Endodermal cell (in vitro differentiated cells): ENCODE results near the gene SLC15A3. TPM values are rescaled to one million over a fixed set of nuclear protein-coding genes. Genes with fewer than 3 reads are reported as not detected.

ENCODE experiments used
- DNase-seq: peaks from one replicate; pipeline ENCODE4 v3.0.0-alpha.2; 2017
- H3K27ac ChIP-seq: 2 replicates; pipeline ENCODE4 v1.5.1; 2013; ENCODE audit warnings: mild to moderate bottlenecking, low read depth, low read length, moderate library complexity
- H3K27me3 ChIP-seq: 2 replicates; pipeline ENCODE4 v1.6.1; 2013; ENCODE audit warnings: mild to moderate bottlenecking, low read length, moderate library complexity; ENCODE audit not compliant: insufficient read depth, control insufficient read depth, poor library complexity, severe bottlenecking
- H3K36me3 ChIP-seq: 2 replicates; pipeline ENCODE4 v1.7.0; 2013; ENCODE audit warnings: mild to moderate bottlenecking, low read length, moderate library complexity; ENCODE audit not compliant: control insufficient read depth, insufficient read depth
- H3K4me1 ChIP-seq: one replicate; pipeline ENCODE4 v1.7.0; 2013; ENCODE audit warnings: low read length; ENCODE audit not compliant: control insufficient read depth, insufficient read depth
- H3K4me3 ChIP-seq: 2 replicates; pipeline ENCODE4 v1.5.1; 2013; ENCODE audit warnings: mild to moderate bottlenecking, low read length, moderate library complexity
- H3K9ac ChIP-seq: 2 replicates; pipeline ENCODE4 v1.6.1; 2013; ENCODE audit warnings: mild to moderate bottlenecking, low read length, moderate library complexity; ENCODE audit not compliant: poor library complexity, severe bottlenecking; ENCODE audit errors: extremely low read depth
- H3K9me3 ChIP-seq: 2 replicates; pipeline ENCODE4 v1.6.1; 2013; ENCODE audit warnings: mild to moderate bottlenecking, low read length, moderate library complexity; ENCODE audit not compliant: control insufficient read depth
- H3K27ac Mint-ChIP-seq: 2 replicates; pipeline ENCODE4 v1.8.0; 2020; ENCODE audit warnings: mixed read lengths
- H3K27me3 Mint-ChIP-seq: 2 replicates; pipeline ENCODE4 v1.8.0; 2021; ENCODE audit warnings: mild to moderate bottlenecking, mixed read lengths; ENCODE audit not compliant: insufficient read depth
- H3K36me3 Mint-ChIP-seq: 2 replicates; pipeline ENCODE4 v1.8.0; 2020; ENCODE audit warnings: low read depth, mixed read lengths
- H3K4me1 Mint-ChIP-seq: 2 replicates; pipeline ENCODE4 v1.8.0; 2020; ENCODE audit warnings: mixed read lengths
- H3K4me3 Mint-ChIP-seq: 2 replicates; pipeline ENCODE4 v1.8.0; 2020; ENCODE audit warnings: mild to moderate bottlenecking, moderate library complexity, mixed read lengths
- H3K9me3 Mint-ChIP-seq: 2 replicates; pipeline ENCODE4 v1.8.0; 2020; ENCODE audit warnings: mild to moderate bottlenecking, mixed read lengths
- WGBS, 2 experiments: methylation state at CpG; one replicate each; pipeline versions ENCODE4 v1.1.5 to v1.1.7; 2013; ENCODE audit warnings: missing lambda C conversion rate in 2 of 2, mixed read lengths in 1 of 2; ENCODE audit not compliant: insufficient coverage in 1 of 2, insufficient read length in 1 of 2; 5-methylcytosine and 5-hydroxymethylcytosine counted together
- total RNA-seq, 2 donors: library from RNA; stranded (reverse); fragmentation: NEBNext Ultra II Directional in 1 of 2; extraction: Animal tissue kit (Norgen Biotek cat#: 25700) in 1 of 2; gene quantifications; 2 replicates in 1 of 2; 3 replicates in 1 of 2; pipeline ENCODE4 v1.2.1, GENCODE V29; 2021
- TF ChIP-seq, protein P1 (sequence below): fragments of 200-600 bp; sonication (generic); conservative IDR thresholded peaks from 2 replicates; pipeline ENCODE4 v1.5.0; 2021; ENCODE audit warnings: antibody characterized with exemption, mild to moderate bottlenecking

The SLC15A3 gene
- total RNA-seq, 2 donors from 2014 or later: 1.4 to 1.6 TPM

DNA sequence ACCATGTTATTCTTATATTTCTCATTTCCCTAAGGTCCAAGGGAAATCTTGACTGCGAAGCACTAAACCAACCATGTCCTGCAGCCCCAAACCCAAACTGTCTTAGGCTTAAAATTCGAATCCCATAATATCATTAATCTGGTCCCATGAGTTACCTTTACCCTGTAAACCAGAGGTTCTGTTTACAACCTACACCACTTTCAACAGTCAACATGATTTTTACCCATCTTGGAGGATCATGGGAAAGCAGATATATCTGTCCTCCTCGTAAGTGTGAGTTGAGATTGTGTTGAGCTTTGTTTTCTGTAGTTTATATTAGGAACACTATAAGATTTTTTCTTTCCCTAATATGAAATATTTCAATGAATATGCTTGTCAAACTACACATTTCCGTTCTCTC, 52.0 kb downstream of the SLC15A3 start:
- H3K9me3 Mint-ChIP-seq: no peaks in the 10 kb centered on the region
- peaks cover 3% of the 10 kb centered on the region for H3K4me1 Mint-ChIP-seq
- no peak overlapping the region for H3K27ac Mint-ChIP-seq
- WGBS, 2 experiments: 75 to 76% methylated on average over 2 to 3 of the region's 4 CpGs
- DNase-seq: no peak
- no peaks in the 10 kb centered on the region for H3K27me3 ChIP-seq
- no peak overlapping the region for H3K4me3 Mint-ChIP-seq
- H3K9ac ChIP-seq: no peak overlapping the region
- peaks cover 64% of the 10 kb centered on the region for H3K36me3 Mint-ChIP-seq
- TF ChIP-seq, protein P1, sequence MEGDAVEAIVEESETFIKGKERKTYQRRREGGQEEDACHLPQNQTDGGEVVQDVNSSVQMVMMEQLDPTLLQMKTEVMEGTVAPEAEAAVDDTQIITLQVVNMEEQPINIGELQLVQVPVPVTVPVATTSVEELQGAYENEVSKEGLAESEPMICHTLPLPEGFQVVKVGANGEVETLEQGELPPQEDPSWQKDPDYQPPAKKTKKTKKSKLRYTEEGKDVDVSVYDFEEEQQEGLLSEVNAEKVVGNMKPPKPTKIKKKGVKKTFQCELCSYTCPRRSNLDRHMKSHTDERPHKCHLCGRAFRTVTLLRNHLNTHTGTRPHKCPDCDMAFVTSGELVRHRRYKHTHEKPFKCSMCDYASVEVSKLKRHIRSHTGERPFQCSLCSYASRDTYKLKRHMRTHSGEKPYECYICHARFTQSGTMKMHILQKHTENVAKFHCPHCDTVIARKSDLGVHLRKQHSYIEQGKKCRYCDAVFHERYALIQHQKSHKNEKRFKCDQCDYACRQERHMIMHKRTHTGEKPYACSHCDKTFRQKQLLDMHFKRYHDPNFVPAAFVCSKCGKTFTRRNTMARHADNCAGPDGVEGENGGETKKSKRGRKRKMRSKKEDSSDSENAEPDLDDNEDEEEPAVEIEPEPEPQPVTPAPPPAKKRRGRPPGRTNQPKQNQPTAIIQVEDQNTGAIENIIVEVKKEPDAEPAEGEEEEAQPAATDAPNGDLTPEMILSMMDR: no peak
- H3K4me3 ChIP-seq: no peak overlapping the region
- H3K4me1 ChIP-seq: no peaks in the 10 kb centered on the region
- no peaks in the 10 kb centered on the region for H3K9me3 ChIP-seq
- H3K27me3 Mint-ChIP-seq: no peaks in the 10 kb centered on the region
- peaks cover 84% of the 10 kb centered on the region for H3K36me3 ChIP-seq
- no peak overlapping the region for H3K27ac ChIP-seq

DNA sequence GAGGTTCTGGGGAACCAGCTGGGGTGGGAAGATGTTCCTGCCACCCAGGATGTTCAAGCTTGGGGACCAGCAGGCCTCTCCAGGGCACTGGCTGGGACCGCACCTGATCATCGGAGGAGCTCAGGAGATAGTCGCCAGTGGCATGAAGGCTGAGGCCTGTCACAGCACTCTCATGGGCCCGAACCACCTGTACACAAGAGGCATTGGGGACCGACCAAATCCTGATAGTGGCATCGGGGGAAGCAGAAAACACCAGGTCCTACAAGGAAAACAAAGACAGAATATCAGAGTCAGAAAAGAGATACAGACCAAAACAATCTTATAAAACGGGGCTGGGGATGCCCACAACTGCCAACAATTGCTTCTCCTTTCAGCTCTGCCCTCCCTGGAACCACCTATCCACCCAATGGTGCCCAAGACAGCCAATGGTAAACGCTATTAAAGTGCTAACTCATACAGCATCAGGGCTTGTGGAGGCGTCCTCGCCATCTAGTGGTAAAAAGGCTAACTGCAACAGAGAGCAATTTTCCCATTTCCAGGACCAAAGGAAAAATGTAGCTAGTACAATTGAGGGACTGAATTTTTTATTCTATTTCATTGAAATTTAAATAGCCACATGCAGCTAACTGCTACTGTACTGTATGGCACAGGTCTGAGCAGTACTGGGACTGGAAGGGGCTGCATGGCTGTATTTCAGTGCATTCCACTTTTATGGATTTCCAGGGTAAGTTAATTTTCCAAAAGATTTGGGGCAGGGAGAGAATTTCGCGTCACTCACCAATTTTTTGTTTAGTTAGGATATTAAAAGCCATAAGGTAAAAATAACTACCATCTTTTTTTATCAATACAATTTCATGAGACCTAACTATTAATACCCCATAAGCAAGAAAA, 52.7 kb downstream of the SLC15A3 start:
- H3K4me1 Mint-ChIP-seq: peaks cover under 1% of the 10 kb centered on the region
- no peaks in the 10 kb centered on the region for H3K9me3 ChIP-seq
- H3K9me3 Mint-ChIP-seq: no peaks in the 10 kb centered on the region
- H3K27ac Mint-ChIP-seq: peak overlapping the region; percentile 78
- 57 to 71% methylated on average over 10 to 12 of the region's 12 CpGs for WGBS, 2 experiments
- H3K4me3 Mint-ChIP-seq: no peak overlapping the region
- TF ChIP-seq, protein P1: peak; percentile 96
- no peaks in the 10 kb centered on the region for H3K27me3 Mint-ChIP-seq
- peaks cover 89% of the 10 kb centered on the region for H3K36me3 ChIP-seq
- H3K4me1 ChIP-seq: no peaks in the 10 kb centered on the region
- H3K27me3 ChIP-seq: no peaks in the 10 kb centered on the region
- H3K4me3 ChIP-seq: no peak overlapping the region
- peaks cover 67% of the 10 kb centered on the region for H3K36me3 Mint-ChIP-seq
- no peak overlapping the region for H3K9ac ChIP-seq
- no peak overlapping the region for H3K27ac ChIP-seq
- peak; percentile 80 for DNase-seq

DNA sequence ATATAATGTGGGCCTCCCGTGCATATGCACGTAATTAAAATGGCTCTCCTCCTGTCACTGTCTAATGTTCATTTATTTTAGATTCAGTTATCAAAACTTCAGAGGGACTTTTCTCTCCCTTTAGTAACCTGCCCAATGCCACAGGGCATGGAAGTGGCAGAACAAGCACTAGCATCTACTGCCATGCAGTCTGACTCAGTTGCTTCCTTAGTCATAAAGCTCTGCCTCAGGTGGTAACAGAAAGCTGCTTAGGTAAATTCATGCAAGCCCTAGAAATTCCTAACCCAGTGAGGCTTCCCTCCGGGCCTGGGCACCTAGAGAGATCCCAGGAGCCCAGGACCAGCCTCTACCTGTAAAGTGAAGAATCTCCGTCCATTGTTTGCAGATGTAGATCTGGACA, 54.5 kb downstream of the SLC15A3 start:
- H3K27me3 ChIP-seq: no peaks in the 10 kb centered on the region
- Mint-ChIP-seq H3K27me3 (no peaks in the 10 kb centered on the region), H3K4me1 (no peaks in the 10 kb centered on the region), H3K27ac (no peak overlapping the region), H3K9me3 (no peaks in the 10 kb centered on the region), H3K36me3 (peaks cover 71% of the 10 kb centered on the region), H3K4me3 (no peak overlapping the region)
- 92 to 93% methylated on average over 4 of the region's 4 CpGs for WGBS, 2 experiments
- H3K27ac ChIP-seq: no peak overlapping the region
- no peak for DNase-seq
- no peak overlapping the region for H3K9ac ChIP-seq
- H3K4me1 ChIP-seq: no peaks in the 10 kb centered on the region
- TF ChIP-seq, protein P1: no peak
- no peak overlapping the region for H3K4me3 ChIP-seq
- H3K9me3 ChIP-seq: no peaks in the 10 kb centered on the region
- H3K36me3 ChIP-seq: peaks cover 88% of the 10 kb centered on the region
